HepG2 (cell line): Measurements from ENCODE around the gene TOB1. TPM values are rescaled to one million over a fixed set of nuclear protein-coding genes. Genes with fewer than 3 reads are reported as not detected.

ENCODE experiments used
- GABPA ChIP-seq, 2 experiments: IDR thresholded peaks; 2 replicates each; pipeline ENCODE4 v1.6.1; 2011 to 2016; ENCODE audit warnings: low read depth in 2 of 2, low read length in 1 of 2, missing biosample characterization in 1 of 2, missing genetic modification characterization in 1 of 2
- KLF16 ChIP-seq, 2 experiments: sonication (generic) in 1 of 2; formaldehyde crosslinking in 1 of 2; IDR thresholded peaks; 2 replicates each; pipeline versions ENCODE4 v1.6.1 to v1.8.0; 2016 to 2023; ENCODE audit warnings: missing genetic modification reagents in 2 of 2, missing compliant biosample characterization in 1 of 2
- LCORL ChIP-seq, 2 experiments: fragments of 450-650 bp in 1 of 2; sonication (generic) in 1 of 2; formaldehyde crosslinking in 1 of 2; IDR thresholded peaks; 2 replicates each; pipeline versions ENCODE4 v1.5.0 to v1.6.1; 2017 to 2020; ENCODE audit warnings: antibody characterized with exemption in 1 of 2, missing genetic modification reagents in 1 of 2
- PITX1 ChIP-seq: sonication (generic); formaldehyde crosslinking; IDR thresholded peaks from 2 replicates; pipeline ENCODE4 v1.5.1; 2020; ENCODE audit warnings: mild to moderate bottlenecking, missing genetic modification reagents
- SMC3 ChIP-seq: IDR thresholded peaks from 2 replicates; pipeline ENCODE4 v1.6.1; 2011; ENCODE audit warnings: low read length, improper control_type of control experiment
- YY1 ChIP-seq: IDR thresholded peaks from 2 replicates; pipeline ENCODE4 v1.6.1; 2011; ENCODE audit warnings: low read length, low read depth, moderate library complexity, mild to moderate bottlenecking; ENCODE audit not compliant: insufficient read depth, insufficient replicate concordance
- ZFP1 ChIP-seq: IDR thresholded peaks from 2 replicates; pipeline ENCODE4 v1.6.1; 2016
- ZFP62 ChIP-seq: sonication (generic); formaldehyde crosslinking; IDR thresholded peaks from 2 replicates; pipeline ENCODE4 v1.4.0; 2020; ENCODE audit warnings: missing genetic modification reagents
- ZNF468 ChIP-seq: sonication (generic); formaldehyde crosslinking; IDR thresholded peaks from 2 replicates; pipeline ENCODE4 v1.8.0; 2022; ENCODE audit warnings: mild to moderate bottlenecking, moderate library complexity, missing genetic modification reagents
- ZNF501 ChIP-seq: sonication (generic); formaldehyde crosslinking; IDR thresholded peaks from 2 replicates; pipeline ENCODE4 v1.5.1; 2020; ENCODE audit warnings: mild to moderate bottlenecking, moderate library complexity, missing genetic modification reagents
- ZSCAN20 ChIP-seq: sonication (generic); formaldehyde crosslinking; IDR thresholded peaks from 2 replicates; pipeline ENCODE4 v1.4.0; 2020; ENCODE audit warnings: missing genetic modification reagents, mild to moderate bottlenecking, borderline replicate concordance
- polyA plus RNA-seq, 8 experiments: library from polyadenylated mRNA; depleted of rRNA in 3 of 8; stranded (reverse) in 7 of 8; unstranded in 1 of 8; fragments of >200 nt; fragmentation: Illumina TruSeq in 4 of 8; extraction: Trizol in 4 of 8; gene quantifications; 2 replicates each; pipeline versions ENCODE4 v1.2.1 to v1.2.3, GENCODE V29; 2011 to 2016; ENCODE audit warnings: low read depth in 4 of 8, missing spikeins in 1 of 8, mixed read lengths in 1 of 8; ENCODE audit not compliant: insufficient read depth in 1 of 8
- total RNA-seq, 5 experiments: library from RNA; depleted of rRNA; stranded (reverse); fragments of >200 nt; fragmentation: Illumina TruSeq; extraction: Trizol; gene quantifications; 2 replicates each; pipeline ENCODE4 v1.2.3, GENCODE V29; 2016; ENCODE audit warnings: low read depth in 1 of 5
- TF ChIP-seq, protein P1 (sequence below): sonication (generic); formaldehyde crosslinking; conservative IDR thresholded peaks from 2 replicates; pipeline ENCODE4 v1.8.0; 2022; ENCODE audit warnings: missing genetic modification reagents
- TF ChIP-seq, protein P2 (sequence below): sonication (generic); formaldehyde crosslinking; IDR thresholded peaks from 2 replicates; pipeline ENCODE4 v1.4.0; 2020; ENCODE audit warnings: missing genetic modification reagents
- TF ChIP-seq, protein P3 (sequence below): sonication (generic); formaldehyde crosslinking; IDR thresholded peaks from 2 replicates; pipeline ENCODE4 v1.4.0; 2020; ENCODE audit warnings: missing genetic modification reagents, borderline replicate concordance
- TF ChIP-seq, protein P4 (sequence below): sonication (generic); formaldehyde crosslinking; IDR thresholded peaks from 2 replicates; pipeline ENCODE4 v1.4.0; 2020; ENCODE audit warnings: missing genetic modification reagents, borderline replicate concordance
- TF ChIP-seq, protein P5 (sequence below): sonication (generic); formaldehyde crosslinking; IDR thresholded peaks from 2 replicates; pipeline ENCODE4 v1.5.0; 2020; ENCODE audit warnings: mild to moderate bottlenecking, missing genetic modification reagents, borderline replicate concordance

The TOB1 gene
- total and polyA plus RNA-seq, 2 of the 13 experiments (the other 11 are each of a cell fraction or from before 2014, with no cell fraction given): 21.9 to 57.7 TPM

DNA sequence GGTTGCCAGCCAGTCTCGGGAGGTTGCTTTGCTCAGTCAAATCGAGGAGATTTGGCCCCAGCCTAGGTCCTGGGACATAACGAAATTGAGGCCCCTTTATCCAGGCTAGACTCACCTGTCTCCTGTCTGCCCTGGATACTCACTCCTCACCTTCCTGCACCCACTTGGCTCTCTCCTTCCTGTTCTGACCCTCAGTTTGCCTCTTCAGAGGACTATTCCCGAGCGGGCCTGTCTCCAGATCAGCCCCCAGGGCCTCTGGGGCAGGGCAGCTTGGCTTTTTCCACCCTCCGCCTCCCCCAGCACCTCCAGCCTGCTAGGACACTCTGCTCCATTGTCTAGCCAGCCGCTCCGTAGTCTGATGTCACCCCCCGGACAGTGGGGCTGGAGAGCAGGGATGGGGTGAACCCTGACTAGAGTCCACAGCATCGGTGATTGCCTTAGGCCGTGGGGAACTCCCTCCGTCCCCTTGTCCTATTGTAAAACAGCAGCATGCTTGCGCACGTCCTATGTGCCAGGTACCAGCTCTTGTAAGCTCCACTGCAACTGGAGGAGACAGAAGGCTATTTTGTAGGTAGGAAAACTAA, 21.9 kb downstream of the TOB1 start (continued):
- TF ChIP-seq, protein P1, sequence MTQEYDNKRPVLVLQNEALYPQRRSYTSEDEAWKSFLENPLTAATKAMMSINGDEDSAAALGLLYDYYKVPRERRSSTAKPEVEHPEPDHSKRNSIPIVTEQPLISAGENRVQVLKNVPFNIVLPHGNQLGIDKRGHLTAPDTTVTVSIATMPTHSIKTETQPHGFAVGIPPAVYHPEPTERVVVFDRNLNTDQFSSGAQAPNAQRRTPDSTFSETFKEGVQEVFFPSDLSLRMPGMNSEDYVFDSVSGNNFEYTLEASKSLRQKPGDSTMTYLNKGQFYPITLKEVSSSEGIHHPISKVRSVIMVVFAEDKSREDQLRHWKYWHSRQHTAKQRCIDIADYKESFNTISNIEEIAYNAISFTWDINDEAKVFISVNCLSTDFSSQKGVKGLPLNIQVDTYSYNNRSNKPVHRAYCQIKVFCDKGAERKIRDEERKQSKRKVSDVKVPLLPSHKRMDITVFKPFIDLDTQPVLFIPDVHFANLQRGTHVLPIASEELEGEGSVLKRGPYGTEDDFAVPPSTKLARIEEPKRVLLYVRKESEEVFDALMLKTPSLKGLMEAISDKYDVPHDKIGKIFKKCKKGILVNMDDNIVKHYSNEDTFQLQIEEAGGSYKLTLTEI (CRISPR knock-in tag): no peak
- TF ChIP-seq GABPA (IDR thresholded peaks at IDR 0.05; ENCODE audit: low read depth, low read length): no peak
- TF ChIP-seq GABPA (CRISPR knock-in tag; IDR thresholded peaks at IDR 0.05; ENCODE audit: low read depth): 0 out of 2 replicates have a peak, but pooled peaks have one; percentile 10
- TF ChIP-seq, protein P2, sequence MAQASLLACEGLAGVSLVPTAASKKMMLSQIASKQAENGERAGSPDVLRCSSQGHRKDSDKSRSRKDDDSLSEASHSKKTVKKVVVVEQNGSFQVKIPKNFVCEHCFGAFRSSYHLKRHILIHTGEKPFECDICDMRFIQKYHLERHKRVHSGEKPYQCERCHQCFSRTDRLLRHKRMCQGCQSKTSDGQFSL (CRISPR knock-in tag): peak; percentile 39; the same call in 1 of the 2 replicates
- TF ChIP-seq PITX1 (CRISPR knock-in tag): peak; percentile 57; the same call in 1 of the 2 replicates
- TF ChIP-seq ZFP1 (CRISPR knock-in tag): peak; percentile 38; the same call in 1 of the 2 replicates
- TF ChIP-seq, protein P3, sequence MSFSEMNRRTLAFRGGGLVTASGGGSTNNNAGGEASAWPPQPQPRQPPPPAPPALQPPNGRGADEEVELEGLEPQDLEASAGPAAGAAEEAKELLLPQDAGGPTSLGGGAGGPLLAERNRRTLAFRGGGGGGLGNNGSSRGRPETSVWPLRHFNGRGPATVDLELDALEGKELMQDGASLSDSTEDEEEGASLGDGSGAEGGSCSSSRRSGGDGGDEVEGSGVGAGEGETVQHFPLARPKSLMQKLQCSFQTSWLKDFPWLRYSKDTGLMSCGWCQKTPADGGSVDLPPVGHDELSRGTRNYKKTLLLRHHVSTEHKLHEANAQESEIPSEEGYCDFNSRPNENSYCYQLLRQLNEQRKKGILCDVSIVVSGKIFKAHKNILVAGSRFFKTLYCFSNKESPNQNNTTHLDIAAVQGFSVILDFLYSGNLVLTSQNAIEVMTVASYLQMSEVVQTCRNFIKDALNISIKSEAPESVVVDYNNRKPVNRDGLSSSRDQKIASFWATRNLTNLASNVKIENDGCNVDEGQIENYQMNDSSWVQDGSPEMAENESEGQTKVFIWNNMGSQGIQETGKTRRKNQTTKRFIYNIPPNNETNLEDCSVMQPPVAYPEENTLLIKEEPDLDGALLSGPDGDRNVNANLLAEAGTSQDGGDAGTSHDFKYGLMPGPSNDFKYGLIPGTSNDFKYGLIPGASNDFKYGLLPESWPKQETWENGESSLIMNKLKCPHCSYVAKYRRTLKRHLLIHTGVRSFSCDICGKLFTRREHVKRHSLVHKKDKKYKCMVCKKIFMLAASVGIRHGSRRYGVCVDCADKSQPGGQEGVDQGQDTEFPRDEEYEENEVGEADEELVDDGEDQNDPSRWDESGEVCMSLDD: no peak
- no peak for TF ChIP-seq ZSCAN20 (CRISPR knock-in tag)
- peak; percentile 30 for TF ChIP-seq YY1
- TF ChIP-seq SMC3: 0 out of 2 replicates have a peak, but pooled peaks have one; percentile 13
- TF ChIP-seq, protein P4, sequence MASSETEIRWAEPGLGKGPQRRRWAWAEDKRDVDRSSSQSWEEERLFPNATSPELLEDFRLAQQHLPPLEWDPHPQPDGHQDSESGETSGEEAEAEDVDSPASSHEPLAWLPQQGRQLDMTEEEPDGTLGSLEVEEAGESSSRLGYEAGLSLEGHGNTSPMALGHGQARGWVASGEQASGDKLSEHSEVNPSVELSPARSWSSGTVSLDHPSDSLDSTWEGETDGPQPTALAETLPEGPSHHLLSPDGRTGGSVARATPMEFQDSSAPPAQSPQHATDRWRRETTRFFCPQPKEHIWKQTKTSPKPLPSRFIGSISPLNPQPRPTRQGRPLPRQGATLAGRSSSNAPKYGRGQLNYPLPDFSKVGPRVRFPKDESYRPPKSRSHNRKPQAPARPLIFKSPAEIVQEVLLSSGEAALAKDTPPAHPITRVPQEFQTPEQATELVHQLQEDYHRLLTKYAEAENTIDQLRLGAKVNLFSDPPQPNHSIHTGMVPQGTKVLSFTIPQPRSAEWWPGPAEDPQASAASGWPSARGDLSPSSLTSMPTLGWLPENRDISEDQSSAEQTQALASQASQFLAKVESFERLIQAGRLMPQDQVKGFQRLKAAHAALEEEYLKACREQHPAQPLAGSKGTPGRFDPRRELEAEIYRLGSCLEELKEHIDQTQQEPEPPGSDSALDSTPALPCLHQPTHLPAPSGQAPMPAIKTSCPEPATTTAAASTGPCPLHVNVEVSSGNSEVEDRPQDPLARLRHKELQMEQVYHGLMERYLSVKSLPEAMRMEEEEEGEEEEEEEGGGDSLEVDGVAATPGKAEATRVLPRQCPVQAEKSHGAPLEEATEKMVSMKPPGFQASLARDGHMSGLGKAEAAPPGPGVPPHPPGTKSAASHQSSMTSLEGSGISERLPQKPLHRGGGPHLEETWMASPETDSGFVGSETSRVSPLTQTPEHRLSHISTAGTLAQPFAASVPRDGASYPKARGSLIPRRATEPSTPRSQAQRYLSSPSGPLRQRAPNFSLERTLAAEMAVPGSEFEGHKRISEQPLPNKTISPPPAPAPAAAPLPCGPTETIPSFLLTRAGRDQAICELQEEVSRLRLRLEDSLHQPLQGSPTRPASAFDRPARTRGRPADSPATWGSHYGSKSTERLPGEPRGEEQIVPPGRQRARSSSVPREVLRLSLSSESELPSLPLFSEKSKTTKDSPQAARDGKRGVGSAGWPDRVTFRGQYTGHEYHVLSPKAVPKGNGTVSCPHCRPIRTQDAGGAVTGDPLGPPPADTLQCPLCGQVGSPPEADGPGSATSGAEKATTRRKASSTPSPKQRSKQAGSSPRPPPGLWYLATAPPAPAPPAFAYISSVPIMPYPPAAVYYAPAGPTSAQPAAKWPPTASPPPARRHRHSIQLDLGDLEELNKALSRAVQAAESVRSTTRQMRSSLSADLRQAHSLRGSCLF (CRISPR knock-in tag): no peak
- TF ChIP-seq LCORL (IDR thresholded peaks at IDR 0.05): no peak
- TF ChIP-seq LCORL (CRISPR knock-in tag; IDR thresholded peaks at IDR 0.05): peak; percentile 99
- TF ChIP-seq ZFP62 (CRISPR knock-in tag): no peak
- no peak for TF ChIP-seq ZNF468 (CRISPR knock-in tag)
- peak in 1 of 2 experiments; percentile 27; a peak in 1 of 4 replicates for TF ChIP-seq KLF16 (CRISPR knock-in tag; IDR thresholded peaks at IDR 0.05)
- TF ChIP-seq ZNF501 (CRISPR knock-in tag): peak; percentile 74
- TF ChIP-seq, protein P5, sequence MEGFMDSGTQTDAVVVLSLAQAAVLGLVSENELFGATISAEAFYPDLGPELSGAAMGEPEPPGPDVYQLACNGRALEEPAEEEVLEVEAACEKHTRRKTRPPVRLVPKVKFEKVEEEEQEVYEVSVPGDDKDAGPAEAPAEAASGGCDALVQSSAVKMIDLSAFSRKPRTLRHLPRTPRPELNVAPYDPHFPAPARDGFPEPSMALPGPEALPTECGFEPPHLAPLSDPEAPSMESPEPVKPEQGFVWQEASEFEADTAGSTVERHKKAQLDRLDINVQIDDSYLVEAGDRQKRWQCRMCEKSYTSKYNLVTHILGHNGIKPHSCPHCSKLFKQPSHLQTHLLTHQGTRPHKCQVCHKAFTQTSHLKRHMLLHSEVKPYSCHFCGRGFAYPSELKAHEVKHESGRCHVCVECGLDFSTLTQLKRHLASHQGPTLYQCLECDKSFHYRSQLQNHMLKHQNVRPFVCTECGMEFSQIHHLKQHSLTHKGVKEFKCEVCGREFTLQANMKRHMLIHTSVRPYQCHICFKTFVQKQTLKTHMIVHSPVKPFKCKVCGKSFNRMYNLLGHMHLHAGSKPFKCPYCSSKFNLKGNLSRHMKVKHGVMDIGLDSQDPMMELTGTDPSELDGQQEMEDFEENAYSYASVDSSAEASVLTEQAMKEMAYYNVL: peak; percentile 78; the same call in 1 of the 2 replicates
